Measurements from ENCODE around the gene CNOT11.
A peak's percentile ranks its signal among the peaks of the same experiment; 100 is the strongest.
"Not testable (repeated sequence)": the region's sequence is repeated elsewhere in the genome, so short reads cannot be mapped to it uniquely, and the experiment has no call there.

The CNOT11 gene

DNA sequence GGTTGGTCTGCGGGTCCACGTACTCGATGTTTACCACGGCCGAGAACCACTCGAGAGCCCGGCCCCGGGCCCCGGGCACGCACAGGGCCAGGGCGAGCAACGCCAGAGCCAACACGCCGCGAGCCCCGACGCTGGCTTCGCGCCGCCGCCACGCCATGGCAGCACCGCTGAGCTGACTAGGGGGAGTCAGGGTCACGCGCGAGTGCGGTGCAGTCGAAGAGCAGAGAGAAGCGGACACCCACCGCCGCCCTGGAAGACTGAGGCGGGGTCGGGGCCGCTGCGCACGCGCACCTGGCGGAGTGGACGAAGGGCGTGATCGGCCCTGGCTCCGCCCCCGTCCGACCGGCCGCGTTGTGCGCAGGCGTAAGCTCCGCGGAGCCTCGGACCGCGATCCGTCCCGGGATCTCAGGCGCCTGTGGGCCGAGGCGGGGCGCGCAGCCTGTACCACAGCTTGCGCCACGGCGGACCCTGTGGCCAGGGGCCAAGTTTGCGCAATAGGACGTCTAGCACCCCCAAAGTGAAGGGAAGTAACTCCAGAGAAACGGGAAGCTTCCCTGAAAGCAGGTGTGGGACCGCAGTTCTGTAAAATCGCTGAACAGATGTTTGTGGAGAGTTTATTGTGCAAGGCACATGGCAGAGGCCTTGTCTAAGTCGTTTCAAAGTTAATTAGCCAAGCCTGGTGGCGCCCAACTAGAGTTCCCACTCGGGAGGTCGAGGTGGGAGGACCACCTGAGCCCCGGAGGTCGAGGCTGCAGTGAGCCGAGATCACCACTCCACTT, 55.9 kb downstream of the CNOT11 start, which contains the start of gene RNF149:
TSS of gene RNF149 (minus strand) at position 270 of the 779 bp plus-strand sequence. CDS start at position 157, 113 bp downstream.
- TF ChIP-seq CTCF (conservative IDR thresholded peaks at IDR 0.05; ENCODE audit: control insufficient read depth, insufficient read depth, low read depth, low read length) = no peak
- peak; percentile 85 for DNase-seq (ENCODE audit: low read depth)
- H3K4me3 ChIP-seq (ENCODE audit: control insufficient read depth, low read depth, low read length) = peak within 1 kb of the TSS; percentile 85

DNA sequence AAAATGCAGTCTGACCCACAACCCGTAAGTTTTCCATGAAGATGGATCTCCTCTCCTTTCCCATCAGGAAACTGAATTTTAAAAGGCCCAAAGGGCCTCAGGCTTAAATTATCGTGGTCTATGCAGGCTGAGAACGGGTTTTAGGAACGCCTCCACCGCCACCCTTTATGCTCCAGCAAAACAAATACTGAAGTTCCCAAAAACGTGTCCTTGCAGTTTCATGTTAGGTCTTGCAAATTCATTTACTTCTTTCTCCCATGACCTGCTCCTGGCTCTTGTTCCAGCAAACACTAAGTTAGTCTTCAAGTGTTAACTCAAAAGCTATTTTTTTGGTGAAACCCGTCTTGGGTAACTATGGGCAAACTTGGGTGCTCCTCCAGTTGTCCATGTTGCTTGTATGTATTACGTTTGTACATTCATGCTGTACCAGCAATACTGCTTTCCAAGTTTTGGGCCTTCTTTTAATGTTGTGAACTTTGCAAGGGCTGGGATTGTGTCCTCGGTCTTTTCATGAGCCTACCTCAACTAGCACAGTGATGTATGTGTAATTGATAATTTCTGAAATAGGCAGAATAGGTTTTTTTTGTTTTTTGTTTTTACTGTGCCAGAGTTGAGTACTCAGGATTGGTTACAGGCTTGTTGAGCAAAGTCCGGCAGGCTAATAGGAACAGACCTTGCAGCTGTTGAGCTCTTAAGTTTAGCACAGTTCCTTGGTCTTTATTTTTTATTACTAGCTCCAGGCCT, 57.6 kb downstream of the CNOT11 start:
- DNase-seq (ENCODE audit: low read depth) = no peak
- no peak overlapping the region for H3K4me3 ChIP-seq (ENCODE audit: control insufficient read depth, low read depth, low read length)
- no peak for TF ChIP-seq CTCF (conservative IDR thresholded peaks at IDR 0.05; ENCODE audit: control insufficient read depth, insufficient read depth, low read depth, low read length)

- peak; percentile 25 for DNase-seq (ENCODE audit: low read depth)
- no peak overlapping the region for H3K4me3 ChIP-seq (ENCODE audit: control insufficient read depth, low read depth, low read length)
- no peak for TF ChIP-seq CTCF (conservative IDR thresholded peaks at IDR 0.05; ENCODE audit: control insufficient read depth, insufficient read depth, low read depth, low read length)
Observed at GRCh38 chr2:101310834-101311695, 58.4 kb downstream of the CNOT11 start.

- TF ChIP-seq CTCF (conservative IDR thresholded peaks at IDR 0.05; ENCODE audit: control insufficient read depth, insufficient read depth, low read depth, low read length) = no peak
- H3K4me3 ChIP-seq (ENCODE audit: control insufficient read depth, low read depth, low read length) = no peak overlapping the region
- no peak for DNase-seq (ENCODE audit: low read depth)
Observed at GRCh38 chr2:101311696-101312017, 59.0 kb downstream of the CNOT11 start.

DNA sequence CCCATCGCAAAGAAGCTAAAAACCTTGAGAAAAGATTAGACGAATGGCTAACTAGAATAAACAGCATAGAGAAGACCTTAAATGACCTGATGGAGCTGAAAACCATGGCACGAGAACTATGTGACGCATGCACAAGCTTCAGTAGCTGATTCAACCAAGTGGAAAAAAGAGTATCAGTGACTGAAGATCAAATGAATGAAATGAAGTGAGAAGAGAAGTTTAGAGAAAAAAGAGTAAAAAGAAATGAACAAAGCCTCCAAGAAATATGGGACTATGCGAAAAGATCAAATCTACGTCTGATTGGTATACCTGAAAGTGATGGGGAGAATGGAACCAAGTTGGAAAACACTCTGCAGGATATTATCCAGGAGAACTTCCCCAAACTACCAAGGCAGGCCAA, 63.9 kb downstream of the CNOT11 start:
- H3K4me3 ChIP-seq (ENCODE audit: control insufficient read depth, low read depth, low read length); DNase-seq (ENCODE audit: low read depth): not testable (repeated sequence)

Measured in fibroblast of mammary gland (primary cell).